HPDE6-E6E7 (cell line): ENCODE data around the gene FARSB.
"Not testable (repeated sequence)": the region's sequence is repeated elsewhere in the genome, so short reads cannot be mapped to it uniquely, and the experiment has no call there.

ENCODE experiments used
- DNase-seq: peaks from one replicate; pipeline ENCODE4 v3.0.0; 2011; ENCODE audit warnings: missing footprints; ENCODE audit errors: extremely low spot score

Gene FARSB

DNA sequence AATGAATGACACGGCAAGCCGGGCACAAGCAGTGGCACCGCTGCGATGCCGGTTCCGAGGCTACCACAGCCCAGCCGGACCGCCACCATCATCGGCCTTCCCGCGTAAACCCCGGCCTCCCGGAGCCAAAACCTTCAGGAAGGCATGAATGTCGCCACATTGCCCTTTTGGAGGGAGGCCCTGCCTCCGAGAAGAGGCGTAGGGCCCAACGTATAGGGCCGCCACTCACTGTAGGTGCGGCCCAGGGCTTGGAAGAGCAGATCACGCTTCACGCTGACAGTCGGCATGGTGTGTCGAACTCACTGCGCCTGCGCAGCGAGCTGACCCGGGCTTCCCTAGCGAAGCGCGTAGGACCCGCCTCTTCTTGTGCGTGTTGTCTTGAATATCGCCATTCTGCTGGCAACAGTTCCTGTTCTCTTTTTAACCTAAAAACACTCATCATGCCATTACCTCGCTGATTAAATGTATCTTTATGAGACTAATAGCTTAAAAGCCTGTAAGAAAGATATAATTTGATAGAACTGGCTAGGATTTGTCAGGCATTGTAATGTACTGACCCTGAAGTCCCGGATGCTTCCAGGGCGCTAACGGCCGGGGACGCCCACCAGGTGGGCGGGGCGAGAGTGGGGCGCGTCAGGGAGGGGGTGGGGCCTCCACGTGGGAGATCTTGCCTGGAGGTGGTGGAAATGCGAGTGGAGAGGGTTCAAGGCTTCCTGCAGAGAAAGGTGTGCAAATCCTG lies at the start of gene FARSB:
FARSB (minus strand) TSS at position 306 of the 739 bp plus-strand sequence; CDS start at position 287, 19 bp downstream.
- peak; percentile 93 for DNase-seq

DNA sequence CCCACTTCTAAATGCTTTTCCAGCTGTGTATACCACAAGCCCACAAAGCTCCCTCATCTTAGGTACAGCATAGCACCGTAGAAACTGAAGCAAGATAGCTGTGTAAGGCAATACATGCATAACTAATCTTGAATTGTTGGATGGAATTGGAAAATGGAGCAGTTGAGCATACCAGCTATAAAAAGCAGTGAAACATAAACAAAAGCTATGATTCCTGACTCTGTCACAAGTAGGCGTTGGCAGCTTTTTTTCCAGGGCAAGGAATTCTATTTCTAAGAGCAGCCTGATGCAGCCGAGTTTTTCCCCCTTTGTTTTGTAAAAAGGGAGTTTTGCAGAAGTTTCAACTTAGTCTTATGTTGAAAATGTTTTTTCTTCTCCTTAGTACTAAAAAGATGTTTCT lies 48.0 kb upstream of the FARSB start:
- DNase-seq = no peak

DNA sequence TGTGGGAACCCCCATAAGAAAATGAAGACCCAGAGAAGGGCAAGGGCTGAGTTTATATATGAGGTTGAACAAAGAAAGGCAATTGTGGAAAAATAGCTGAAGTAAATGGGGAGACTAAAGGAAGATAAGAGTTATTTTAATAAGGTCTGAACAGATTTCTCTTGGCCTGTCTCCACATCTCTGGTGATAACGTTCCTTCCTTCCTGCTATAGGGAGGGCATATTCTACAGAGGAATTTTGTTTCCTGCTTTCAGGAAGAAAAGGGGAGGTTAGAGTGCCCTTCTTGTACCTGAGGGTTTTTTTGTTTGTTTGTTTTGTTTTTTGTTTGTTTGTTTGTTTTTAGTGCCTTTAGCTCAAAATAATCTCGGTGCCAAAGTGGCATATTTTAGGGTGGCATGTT lies 47.2 kb upstream of the FARSB start:
- no peak for DNase-seq

DNA sequence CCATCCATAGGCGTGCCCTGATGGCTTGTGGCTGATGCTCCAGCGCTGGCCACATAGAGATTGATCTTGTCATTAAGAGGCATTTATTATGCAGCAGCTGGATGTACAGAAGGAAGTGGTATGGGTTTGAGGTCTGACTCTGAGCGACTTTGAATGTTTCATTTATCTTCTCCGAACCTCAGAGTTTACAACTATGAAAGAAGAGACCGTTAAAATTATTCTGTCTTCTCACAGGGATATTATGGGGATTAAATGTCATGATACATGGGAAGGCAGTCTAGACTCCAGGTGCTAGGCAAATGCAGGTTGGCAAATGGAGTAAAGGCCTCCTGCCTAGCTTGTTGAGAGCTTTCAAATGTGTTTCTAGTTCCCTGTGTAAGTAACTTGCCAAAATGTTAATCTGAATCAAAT lies 45.8 kb upstream of the FARSB start:
- no peak for DNase-seq

DNA sequence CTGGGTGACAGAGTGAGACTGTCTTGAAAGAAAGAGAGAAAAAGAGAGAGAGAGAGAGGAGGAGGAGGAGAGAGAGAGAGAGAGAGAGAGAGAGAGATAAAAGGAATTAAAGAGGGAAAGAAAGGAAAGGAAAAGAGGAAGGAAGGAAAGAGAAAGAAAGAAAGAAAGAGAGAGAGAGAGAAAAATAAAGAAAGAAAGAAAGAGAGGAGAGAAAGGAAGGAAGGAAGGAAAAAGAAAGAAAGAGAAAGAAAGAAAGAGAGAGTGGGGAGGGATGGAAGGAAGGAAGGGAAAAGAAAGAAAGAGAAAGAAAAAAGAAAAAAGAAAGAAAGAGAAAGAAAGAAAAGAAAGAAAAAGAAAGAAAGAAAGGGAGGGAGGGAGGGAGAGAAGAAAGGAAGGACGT lies 45.3 kb upstream of the FARSB start:
- DNase-seq = no peak

DNA sequence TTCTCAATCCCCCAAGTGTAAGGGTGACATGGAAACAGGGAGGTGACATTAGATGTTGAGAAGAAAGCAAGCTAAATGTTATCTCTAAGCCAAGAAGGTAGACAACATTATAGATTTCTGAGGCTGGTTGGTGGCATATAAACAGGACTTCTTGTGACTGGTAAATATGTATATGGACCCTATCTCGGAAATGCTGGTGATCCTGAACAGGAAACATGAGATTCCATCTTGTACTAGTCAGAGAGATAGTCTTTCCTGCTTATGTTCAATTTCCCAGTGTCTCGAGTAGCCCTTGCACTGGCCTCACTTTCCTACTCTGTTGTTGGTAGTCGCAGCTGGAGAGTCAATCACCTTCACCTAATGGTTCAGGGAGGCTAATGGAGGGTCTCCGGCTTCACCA lies 42.4 kb upstream of the FARSB start:
- no peak for DNase-seq

DNA sequence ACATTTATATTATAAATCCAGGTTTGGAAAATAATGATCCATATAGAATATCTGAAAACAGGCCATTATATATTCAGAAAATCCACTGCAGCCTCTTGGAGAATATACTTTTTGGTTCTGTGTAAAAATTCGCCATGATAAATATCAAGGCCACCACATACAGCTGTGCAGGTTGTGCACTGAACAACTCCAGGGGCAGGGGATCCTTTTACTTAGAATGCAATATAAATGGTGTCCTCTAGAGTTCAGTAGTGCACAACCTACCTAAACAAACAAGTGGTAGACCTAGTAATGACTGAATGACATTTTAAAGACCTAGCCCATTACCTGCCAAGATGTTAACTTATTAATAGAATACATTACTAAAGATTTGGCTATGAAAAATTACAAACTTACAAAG lies 37.9 kb upstream of the FARSB start:
- no peak for DNase-seq

DNA sequence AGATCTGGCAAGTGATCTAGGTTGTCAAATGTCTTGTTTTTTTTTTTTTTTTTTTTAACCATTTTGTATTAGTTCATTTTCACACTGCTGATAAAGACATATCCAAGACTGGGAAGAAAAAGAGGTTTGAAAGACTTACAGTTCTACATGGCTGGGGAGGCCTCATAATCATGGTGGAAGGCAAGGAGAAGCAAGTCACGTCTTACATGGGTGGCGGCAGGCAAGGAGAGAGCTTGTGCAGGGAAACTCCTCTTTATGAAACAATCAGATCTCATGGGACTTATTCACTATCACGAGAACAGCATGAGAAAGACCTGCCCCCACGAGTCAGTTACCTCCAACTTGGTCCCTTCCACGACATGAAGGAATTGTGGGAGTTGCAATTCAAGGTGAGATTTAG lies 37.5 kb upstream of the FARSB start:
- not testable (repeated sequence) for DNase-seq

DNA sequence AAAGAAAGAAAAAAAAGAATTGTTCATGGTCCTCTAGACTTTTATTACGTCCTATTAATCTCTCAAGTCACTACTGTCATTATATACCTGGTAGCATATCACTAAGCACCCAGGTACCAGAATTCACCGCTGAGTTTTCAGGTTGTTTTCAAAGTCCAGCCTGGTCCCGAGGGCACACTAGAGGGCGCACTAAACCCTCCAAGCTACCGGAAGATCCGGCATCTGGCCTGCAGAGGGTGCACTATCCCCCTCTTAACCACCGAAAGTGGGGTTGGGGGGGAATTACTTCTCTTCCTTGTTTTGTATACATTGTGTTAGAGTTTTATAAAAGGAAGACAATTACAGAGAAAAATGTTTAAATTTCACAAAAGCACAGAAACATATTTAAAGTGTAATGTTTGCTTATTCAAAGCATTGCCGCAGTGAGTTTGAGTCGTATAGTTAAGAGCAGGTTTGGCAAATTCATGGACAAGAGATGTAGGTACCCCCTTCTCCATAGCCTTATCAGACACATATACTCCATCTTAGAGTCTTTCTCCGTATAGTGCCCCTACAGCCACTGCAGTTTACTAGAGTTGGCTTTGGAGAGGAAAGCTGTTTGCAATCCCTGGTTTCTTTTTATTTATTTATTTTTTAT lies 34.8 kb upstream of the FARSB start:
- peak; percentile 79 for DNase-seq

DNA sequence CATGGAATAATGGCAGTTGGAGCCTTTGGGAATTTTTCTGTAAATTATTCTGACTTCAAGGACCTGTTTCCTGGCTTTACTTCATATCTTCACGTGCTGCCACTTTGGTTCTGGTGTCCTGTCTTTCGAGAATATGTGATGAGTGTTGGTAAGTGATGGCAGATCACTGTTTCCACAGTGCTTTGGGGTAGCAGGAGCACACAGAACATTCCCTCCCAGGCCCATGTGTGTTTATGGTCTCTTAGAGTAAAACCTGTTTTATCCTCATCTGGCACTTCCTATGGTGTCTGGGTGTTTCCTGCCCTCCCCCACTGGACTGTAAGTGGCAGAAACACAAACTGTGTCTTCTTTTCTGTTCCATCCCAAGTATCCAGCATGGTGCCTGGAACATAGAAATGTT lies 33.4 kb upstream of the FARSB start:
- no peak for DNase-seq

DNA sequence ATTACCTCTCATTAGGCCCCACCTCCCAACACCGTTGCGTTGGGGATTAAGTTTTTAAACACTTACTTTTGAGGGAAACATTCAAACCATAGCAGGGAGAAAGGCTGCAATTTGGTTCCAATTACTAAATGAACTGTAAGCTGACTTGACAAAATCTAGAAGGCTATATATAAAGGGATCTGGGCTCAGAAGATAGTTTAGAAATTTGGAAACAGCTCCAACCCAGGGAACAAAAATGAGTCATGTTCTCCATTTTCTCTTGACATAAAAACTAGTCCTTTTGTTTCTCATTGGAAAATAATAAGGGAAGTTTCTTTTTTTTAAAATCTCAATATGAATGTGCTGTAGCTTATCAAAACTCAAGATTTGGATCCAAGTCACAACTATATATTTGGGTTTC lies 33.0 kb upstream of the FARSB start:
- no peak for DNase-seq

DNA sequence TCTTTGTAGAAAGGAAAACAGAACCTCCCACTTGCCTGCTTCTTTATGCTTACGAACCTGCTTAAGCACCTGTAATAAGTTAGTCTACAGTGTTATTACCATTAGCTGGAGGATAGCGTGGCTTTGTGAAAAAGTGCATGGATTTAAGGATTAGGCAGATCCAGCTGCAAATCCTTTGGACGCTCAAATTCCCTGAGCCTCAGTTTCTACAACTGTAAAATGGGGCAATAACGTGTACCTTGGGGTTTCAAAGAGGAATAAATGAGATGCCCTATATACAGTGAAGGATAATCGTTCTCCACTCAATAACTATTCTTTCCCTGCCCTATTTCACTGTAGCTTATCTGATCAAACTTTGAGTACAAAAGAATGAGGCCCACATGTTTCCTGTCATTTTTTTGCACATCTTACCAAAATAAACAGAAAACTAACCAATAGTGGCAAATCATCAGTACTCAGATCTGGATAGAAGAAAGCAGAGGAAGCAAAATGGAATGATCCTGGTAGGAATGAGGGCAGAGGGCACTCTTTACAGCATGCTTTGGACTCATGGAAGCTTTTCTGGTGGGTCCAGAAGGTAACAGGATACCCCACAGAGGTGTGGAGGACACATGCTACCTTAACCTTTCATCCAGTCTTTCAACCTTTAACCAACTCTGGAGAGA lies 30.3 kb upstream of the FARSB start:
- no peak for DNase-seq

DNA sequence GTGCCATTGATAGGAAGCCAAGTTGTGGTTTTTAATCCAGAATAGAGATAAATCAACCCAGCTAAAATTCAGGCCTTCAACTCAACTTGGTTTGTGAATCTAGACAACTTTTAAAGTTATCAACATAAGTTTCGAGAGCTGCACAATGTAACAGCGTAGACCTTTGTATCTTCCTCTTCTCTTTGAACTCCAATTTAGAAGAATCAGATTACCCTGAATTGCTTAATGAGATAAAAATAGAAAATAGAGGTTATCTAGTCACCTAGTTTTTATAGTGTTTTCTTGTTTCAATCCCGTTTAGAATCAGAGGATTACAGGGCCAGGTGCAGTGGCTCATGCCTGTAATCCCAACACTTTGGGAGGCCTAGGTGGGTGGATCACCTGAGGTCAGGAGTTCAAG lies 27.9 kb upstream of the FARSB start:
- DNase-seq = no peak

DNA sequence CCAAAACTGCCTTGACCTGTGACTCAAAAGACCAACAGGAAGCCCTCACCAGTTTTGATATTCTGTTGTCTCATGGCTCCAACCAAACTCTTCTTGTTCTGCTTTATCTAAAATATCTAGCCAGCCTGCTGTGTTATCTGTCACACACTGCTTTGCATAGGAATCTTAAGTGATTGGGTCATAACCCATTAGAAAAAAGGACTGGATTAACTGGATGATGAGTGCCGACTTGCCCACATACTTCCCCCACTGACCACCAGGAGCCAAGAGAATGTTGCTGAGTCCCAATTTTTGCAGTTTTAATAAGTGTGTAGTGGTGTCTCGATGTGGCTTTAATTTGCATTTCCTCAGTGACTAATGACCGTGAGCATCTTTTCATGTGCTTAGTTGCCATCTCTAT lies 22.1 kb upstream of the FARSB start:
- no peak for DNase-seq

DNA sequence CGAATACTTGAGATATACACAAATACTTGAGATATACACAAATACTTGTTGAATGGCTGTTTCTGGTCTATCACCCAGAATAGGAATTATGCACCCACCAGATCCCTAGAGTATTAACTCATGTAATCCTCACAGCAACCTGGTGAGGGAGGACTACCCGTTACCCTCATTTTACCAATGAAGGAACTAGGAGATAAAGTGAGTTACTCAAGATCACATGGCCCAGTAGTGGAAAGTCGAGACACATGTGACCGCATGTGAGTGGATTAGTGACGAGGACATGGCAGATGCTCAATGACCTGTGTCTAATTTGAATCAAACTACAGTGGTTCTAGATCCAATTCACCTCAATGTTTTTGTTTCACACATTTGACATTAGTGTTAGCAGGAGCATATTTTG lies 18.0 kb upstream of the FARSB start:
- DNase-seq = no peak

DNA sequence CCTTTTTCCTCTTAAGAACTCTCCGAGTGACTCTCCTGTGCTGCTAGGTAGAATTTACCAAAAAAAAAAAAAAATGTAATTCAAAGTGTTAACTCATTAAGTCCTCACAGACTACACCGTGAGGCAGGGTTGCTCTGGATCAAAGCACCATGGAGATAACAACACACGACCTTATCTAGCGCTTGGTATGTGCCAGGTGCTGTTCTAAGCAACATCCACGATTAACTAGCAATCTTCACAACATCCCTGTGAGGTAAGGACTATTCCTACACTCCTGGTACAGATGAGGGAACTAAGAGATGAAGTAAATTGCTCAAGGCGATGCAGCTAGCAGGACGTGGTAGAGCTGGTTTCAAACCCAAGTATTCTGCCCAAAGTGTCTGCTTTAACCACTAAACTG lies 17.4 kb upstream of the FARSB start:
- DNase-seq = no peak

DNA sequence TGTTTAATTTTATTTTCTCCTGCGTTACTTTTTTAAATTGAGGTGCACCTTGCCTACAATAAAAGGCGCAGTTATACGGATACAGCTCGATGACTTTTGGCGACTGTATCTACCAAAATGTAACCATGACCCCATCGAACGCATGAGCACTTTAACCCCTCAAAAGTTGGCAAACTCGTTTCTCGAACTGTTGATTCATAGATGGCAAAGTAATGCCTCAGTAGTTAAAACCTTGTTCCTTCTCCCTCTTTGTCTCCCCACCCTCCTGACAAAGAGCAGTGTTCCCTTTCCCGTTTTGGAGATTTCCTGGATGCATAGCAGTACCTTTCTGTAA lies 16.1 kb upstream of the FARSB start:
- DNase-seq = no peak

DNA sequence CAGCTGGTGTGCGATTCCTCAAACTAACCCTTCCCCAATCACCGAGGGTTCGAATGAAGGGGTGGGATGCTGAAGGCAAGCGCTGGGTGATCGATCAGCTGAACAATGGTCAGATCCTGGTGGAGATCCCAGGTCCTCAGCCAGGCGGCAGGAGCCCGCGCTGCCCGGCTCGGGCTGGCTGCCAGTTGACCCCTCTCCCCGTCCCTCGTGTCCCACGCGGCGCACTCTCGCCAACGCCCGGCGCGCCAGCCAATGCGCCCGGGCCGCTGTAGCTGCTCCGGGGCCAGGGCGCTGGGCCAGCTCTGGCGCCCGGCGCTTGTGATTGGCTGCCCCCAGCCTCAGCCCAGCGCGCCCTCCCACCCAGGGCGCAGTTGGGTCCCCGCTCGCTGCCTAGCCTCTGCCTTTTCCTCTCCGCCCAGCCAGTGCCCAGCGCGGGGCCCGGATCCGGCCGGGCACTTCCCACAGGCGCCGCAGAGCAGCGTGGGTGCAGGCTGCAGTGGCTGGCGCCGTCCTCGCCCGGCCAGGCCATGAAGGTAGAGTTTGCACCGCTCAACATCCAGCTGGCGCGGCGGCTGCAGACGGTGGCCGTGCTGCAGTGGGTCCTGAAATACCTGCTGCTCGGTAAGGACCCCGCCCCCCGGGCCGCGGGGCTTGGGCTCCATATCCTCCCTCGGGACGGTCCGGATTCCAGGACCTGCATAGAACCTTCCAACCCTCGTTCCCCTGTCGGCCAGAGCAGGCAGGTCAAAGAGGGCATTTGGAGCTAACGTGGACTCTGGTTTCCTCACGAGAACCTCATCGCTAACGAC lies 15.6 kb upstream of the FARSB start, which contains the start of gene MOGAT1:
MOGAT1 (plus strand) TSS at position 400 of the 809 bp plus-strand sequence; CDS start at position 528, 128 bp downstream.
- DNase-seq = no peak

DNA sequence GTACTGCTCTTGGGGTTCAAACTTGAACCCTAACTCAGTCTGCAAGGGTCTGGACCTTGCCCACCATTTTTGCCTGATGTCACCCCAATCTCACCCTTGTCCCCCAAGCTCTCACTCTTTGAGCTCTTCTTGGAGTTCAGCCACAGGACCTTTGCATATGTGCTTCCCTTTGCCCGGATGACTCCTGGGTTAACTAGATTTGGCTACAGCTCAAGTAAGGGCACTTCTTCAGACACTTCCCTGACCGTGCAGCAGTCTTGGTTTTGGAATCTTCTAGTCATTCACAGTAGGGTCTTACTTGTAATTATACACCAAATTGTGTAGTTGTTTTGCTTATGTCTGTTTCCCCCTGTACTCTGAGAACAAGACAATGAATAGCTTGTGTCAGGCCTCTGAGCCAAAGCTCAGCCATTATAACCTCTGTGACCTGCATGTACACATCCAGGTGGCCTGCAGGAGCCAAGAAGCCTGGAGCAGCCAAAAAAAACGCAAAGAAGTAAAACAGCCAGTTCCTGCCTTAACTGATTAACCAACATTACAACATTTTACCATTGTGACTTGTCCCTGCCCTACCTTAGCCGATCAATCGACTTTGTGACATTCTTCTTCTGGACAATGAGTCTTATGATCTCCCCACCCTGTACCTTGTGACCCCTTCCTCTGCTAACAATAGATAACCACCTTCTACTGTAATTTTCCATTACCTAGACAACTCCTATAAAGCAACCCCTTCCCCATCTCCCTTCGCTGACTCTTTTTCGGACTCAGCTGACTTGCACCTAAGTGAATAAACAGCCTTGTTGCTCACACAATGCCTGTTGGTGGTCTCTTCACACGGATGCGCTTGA lies 14.5 kb upstream of the FARSB start:
- no peak for DNase-seq

DNA sequence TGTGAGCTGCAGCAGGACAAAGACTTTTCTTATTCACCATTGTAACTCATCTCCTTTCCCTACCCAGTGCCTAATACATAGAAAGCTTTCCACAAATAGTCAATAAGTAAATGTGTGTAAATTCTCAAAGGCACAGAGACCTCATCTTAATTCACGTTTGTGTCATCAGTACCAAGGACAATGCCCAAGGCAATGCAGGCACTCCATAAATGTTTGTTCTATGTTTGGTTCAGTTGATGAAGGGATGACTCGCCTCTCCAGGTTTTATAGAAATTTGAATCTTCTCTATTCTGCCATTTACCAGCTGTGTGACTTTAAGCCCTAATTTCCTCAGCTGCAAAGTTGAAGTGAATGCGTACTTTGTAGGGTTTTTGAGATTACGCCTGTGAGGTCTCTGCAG lies 13.5 kb upstream of the FARSB start:
- no peak for DNase-seq

DNA sequence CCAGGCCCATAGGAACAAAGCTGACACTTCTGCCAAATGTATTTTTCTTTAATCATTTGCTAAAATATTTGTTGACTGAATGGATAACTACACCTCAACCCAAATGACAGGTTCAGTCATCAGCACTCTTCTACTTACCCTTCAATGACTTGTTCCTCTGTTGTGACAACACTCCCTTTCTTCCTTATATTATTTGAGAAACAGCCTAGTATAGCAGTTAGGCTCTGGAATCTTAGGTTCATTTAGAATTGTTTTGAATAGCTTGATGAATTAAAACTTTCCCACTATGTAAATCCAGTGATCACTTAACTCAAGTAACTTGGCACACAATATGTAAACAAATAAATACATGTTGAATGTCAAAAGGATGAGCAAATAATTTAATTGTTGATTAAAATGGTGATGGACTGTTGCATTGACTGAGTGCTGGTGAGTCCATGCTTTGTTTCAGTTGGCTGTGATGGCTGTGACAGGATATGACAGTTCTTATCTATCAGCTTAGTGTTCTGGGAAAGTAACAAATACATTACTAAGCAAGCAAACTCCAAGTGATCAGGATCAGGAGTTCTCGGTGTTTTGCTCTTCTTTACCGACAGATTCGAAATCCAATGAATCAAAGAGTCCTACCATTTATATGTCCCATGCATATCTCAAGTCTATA lies 12.7 kb upstream of the FARSB start:
- DNase-seq = no peak
